NCI-H774 (cell line): ENCODE measurements around the gene SMARCA1.

Experiments
- DNase-seq: peaks from one replicate; lab custom pipeline; 2025; lab: John Stamatoyannopoulos, UW

SMARCA1 gene

DNA sequence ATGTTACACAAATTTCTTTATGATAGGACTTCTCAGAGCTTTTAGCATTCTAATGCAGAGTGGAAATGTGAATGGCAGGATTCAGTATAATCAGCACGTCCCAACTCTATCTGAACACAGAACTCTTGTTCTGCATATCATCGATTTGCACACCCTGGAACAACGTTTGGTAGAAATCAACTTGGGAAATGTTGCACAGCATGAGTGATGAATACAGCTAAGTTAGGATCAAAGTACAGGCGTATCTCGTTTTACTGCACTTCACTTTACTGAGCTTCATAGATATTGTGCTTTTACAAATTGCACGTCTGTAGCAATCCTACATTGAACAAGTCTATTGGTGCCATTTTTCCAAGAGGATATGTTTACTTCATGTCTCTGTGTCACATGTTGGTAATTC is 70.8 kb downstream of the SMARCA1 start:
- DNase-seq, result no peak

DNA sequence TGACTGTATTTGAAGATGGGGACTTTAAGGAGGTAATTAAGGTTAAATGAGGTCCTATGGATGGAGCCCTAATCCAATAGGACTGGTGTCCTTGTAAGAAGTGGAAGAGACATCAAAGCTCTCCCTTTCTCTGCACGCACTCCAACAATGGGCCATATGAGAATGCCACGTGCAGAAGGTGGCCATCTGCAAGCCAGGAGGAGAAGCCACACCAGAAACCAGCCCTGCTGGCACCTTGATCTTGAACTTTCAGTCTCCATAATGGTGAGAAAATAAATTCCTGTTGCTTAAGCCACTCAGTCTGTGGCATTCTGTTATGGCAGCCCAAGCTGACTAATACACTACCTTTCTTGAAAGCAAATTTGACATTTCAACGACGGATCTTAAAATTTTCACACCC is 73.2 kb downstream of the SMARCA1 start:
- DNase-seq, result no peak

DNA sequence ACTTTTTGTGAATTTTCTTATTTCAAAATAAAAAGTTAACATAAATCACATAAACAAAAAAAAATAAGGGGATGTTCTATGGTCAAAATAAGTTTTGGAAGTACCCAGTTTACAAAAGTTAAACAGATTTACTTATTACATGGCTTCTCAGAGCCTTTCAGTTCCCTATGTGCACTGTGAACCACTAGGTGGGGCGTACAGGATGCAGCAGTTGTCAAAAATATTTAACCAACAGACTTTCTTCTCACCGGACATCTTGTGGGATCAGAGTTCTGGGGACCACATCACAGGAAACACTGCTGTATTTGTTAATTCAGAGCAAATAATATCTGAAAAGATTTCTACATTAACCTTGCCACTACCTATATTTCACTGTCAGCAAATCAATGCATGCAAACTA is 74.1 kb downstream of the SMARCA1 start:
- no peak for DNase-seq

DNA sequence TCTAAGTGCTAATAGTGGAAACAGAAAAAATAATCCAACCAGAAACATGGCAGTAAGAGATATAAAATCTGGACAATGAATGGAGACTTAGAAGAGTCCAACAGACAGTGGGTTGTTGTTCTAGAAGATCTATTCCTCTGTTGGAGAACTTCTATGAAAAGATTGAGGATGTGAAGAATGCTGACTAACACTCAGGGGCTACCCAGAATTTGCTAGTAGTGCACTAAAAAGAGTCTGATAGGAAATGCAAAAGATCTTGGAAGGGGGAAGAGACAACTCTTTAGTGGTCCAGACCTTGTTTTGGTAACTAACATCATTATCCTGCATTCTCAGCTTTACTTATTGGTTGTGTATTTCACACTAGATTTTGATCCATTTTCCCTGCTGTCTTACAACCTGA is 77.9 kb downstream of the SMARCA1 start:
- no peak for DNase-seq

DNA sequence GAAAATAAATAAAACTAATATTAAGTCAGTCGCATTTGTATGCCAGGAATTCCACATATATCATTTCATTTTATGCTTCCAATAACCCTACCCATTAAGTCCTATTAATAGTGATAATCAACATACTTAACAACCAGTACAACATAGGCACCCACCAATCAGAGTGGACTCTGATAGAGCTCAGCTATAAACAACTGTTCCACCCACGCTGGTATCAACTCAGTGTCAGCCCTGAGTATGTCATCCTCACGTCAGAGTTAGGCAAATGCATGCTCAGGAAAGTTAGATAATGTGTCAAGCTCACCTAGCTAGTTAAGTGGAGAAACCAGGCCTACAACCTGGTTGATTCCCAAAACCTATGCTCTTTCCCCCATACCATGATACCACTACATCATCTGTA is 89.3 kb downstream of the SMARCA1 start:
- DNase-seq, result no peak

DNA sequence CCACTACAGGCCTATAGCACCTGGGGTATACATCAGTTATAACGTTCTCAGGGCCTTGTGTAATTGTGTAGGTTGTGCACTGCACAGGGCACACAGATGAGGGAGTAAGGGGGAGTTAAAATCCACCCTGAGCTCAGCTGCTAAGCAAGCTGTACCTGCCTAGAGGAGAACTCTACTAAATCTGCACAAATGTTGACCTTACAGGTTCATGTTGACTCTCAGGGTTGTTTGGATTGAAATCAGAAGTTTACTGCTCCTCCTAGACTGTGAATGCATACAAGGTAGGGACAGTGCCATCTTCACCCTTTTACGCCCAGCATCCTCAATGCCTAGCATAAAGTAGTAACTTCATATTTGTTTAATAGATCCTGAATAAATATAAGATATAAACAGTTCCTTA is 89.8 kb downstream of the SMARCA1 start:
- DNase-seq, result no peak

DNA sequence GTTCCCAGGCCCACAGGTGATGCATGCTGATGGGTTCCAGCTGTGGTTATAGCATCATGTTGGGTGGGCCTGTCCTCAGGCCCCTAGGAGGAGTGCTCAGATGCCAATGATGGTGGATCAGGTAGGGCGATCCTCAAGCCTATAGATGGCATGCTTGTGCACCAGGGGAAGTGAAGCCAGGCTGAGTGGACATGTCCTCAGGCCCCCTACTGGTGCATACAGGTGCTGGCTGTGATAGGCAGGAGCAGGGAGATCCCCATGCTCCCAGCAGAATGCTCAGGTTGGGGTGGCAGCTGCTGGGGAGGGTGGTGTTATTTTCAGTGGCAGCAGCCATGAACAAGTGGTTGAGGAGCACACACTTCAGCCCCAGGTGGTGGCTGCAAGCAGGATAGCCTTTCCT is 96.0 kb downstream of the SMARCA1 start:
- no peak for DNase-seq

DNA sequence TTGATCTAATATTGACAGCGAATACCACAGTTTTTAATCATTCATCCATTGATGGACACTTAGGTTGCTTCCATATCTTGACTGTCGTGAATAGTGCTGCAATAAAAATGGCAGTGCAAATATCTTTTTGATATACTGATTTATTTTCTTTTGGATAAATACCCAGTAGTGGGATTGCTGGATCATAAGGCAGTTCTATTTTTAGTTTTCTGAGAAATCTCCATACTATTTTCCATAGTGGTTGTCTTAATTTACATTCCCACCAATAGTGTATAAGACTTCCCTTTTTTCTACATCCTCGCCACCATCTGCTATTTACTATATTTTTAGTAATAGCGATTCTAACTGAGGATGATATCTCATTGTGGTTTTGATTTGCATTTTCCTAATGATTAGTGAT is 100.1 kb downstream of the SMARCA1 start:
- no peak for DNase-seq

DNA sequence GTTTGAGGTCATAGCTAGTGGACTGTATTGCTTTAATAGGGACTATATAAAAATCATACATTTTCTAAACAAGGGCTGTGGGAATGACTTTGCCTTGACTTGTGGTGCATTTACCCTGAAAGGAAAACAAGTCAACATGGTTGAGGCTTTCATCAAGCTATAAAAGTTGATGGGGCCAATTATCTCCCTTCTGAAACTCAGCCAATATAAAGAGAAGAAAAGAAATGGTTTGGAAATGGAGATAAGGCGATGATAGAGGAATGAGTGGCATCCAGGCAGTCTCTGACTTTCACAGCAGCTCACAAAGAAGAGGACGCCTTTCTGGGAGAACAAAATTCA is 118.7 kb downstream of the SMARCA1 start:
- no peak for DNase-seq

DNA sequence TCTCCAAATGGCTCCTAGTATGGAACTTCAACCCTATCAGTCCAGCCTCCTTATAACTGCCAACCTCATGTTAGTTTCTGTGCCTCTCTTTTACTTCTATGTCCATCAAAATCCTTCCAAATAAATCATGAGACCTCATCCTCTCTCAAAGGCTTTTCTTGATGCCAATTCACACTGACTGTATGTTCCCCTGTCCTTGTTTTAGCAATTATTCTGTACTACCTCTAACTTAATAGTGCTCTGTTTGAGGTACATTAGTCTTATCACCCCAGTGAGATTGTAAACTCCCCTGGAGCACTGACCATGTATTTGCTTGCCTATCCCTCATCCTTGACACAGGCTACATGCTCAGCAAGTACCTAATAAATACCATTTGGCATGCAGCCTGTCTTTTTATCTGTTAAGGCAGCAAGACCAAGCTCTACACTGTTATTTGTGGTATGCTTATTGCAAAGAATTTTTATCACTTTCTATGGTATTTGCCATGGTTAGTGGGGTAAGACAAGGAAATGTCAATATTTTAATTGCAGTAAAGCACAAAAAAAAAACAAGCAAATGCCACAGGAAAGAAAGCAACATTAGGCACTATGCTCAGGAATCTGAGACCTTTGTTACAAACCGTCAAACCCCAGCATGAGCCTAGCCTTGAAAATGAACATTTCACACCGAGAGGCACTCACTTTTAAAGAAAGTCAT is 119.2 kb downstream of the SMARCA1 start:
- no peak for DNase-seq
